NCI-H748 (cell line): ENCODE data around the gene TNFRSF17.

ENCODE experiments used
- DNase-seq: peaks from one replicate; lab custom pipeline; 2025; ENCODE audit not compliant: unreplicated experiment; lab: John Stamatoyannopoulos, UW

The TNFRSF17 gene

GRCh38 chr16:12000032-12000431, 35.0 kb downstream of the TNFRSF17 start:
- no peak for DNase-seq

- no peak for DNase-seq
Observed at GRCh38 chr16:12002447-12003006, 37.5 kb downstream of the TNFRSF17 start.

GRCh38 chr16:12006637-12007036, 41.6 kb downstream of the TNFRSF17 start:
- no peak for DNase-seq

- no peak for DNase-seq
Observed at GRCh38 chr16:12009462-12009861, 44.5 kb downstream of the TNFRSF17 start.

- no peak for DNase-seq
Observed at GRCh38 chr16:12009922-12010321, 44.9 kb downstream of the TNFRSF17 start.

- DNase-seq = no peak
Observed at GRCh38 chr16:12010388-12011251, 45.6 kb downstream of the TNFRSF17 start.

GRCh38 chr16:12011565-12011964, 46.6 kb downstream of the TNFRSF17 start:
- DNase-seq = no peak

- DNase-seq = no peak
Observed at GRCh38 chr16:12016291-12016947, 51.4 kb downstream of the TNFRSF17 start.

- no peak for DNase-seq
Observed at GRCh38 chr16:12017558-12017957, 52.5 kb downstream of the TNFRSF17 start.
